Panc1 (cell line): ENCODE data around the gene LRIF1.

Source experiments
- SIN3A ChIP-seq: IDR thresholded peaks from 2 replicates; pipeline ENCODE4 v1.6.1; 2012; ENCODE audit warnings: low read depth, mild to moderate bottlenecking, low read length, moderate library complexity, borderline replicate concordance; ENCODE audit not compliant: insufficient read depth
- TF ChIP-seq, protein P1 (sequence below), 2 experiments: IDR thresholded peaks; 2 replicates each; pipeline ENCODE4 v1.6.1; 2011 to 2012; ENCODE audit warnings: low read depth in 2 of 2, control low read depth in 1 of 2, low read length in 1 of 2, mild to moderate bottlenecking in 1 of 2, moderate library complexity in 1 of 2; ENCODE audit not compliant: insufficient read depth in 1 of 2

DNA sequence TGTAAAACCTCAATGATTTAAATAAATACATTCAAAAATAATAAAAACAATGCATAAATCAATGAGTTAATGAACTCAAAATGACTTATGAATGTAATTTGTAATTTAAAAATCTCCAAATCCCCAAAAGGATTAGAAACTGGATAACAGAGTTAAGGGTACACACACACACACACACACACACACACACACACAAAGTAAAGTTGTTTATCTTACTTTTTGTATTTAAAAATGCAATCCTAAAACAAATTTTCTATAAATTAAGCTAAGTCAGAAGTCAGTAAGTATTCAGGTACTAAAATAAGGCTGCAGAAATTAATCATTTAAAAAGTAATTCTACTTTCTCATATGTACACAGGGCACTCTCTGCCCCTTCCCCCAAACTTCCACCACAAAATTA lies 1.8 kb downstream of the LRIF1 start:
- TF ChIP-seq, protein P1, sequence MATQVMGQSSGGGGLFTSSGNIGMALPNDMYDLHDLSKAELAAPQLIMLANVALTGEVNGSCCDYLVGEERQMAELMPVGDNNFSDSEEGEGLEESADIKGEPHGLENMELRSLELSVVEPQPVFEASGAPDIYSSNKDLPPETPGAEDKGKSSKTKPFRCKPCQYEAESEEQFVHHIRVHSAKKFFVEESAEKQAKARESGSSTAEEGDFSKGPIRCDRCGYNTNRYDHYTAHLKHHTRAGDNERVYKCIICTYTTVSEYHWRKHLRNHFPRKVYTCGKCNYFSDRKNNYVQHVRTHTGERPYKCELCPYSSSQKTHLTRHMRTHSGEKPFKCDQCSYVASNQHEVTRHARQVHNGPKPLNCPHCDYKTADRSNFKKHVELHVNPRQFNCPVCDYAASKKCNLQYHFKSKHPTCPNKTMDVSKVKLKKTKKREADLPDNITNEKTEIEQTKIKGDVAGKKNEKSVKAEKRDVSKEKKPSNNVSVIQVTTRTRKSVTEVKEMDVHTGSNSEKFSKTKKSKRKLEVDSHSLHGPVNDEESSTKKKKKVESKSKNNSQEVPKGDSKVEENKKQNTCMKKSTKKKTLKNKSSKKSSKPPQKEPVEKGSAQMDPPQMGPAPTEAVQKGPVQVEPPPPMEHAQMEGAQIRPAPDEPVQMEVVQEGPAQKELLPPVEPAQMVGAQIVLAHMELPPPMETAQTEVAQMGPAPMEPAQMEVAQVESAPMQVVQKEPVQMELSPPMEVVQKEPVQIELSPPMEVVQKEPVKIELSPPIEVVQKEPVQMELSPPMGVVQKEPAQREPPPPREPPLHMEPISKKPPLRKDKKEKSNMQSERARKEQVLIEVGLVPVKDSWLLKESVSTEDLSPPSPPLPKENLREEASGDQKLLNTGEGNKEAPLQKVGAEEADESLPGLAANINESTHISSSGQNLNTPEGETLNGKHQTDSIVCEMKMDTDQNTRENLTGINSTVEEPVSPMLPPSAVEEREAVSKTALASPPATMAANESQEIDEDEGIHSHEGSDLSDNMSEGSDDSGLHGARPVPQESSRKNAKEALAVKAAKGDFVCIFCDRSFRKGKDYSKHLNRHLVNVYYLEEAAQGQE (IDR thresholded peaks at IDR 0.05; ENCODE audit: insufficient read depth in 1 of 2, low read depth in 2 of 2, low read length in 1 of 2) = no peak
- TF ChIP-seq SIN3A = no peak
